Activated naive CD4-positive, alpha-beta T cell treated with anti-CD3 and anti-CD28 coated beads, Interleukin-2, amount 10 ng/mL, durations not matched to agents 7 days and 5 days (primary cell): ENCODE results near the gene HEMK1.

ENCODE experiments used
- CTCF ChIA-PET: fragments of 350-600 bp; sonication (Branson Sonifier 250); formaldehyde crosslinking; loops from one replicate; lab custom pipeline; 2021; ENCODE audit warnings: antibody characterized with exemption; lab: Charles Lee
- DNase-seq: peaks from one replicate; pipeline ENCODE4 v3.0.0-alpha.2; 2020
- H3K27ac Mint-ChIP-seq: one replicate; pipeline ENCODE4 v1.8.0; 2021; ENCODE audit warnings: mild to moderate bottlenecking, moderate library complexity, mixed read lengths
- H3K27me3 Mint-ChIP-seq: one replicate; pipeline ENCODE4 v1.8.0; 2021; ENCODE audit warnings: mild to moderate bottlenecking, mixed read lengths
- H3K36me3 Mint-ChIP-seq: one replicate; pipeline ENCODE4 v1.8.0; 2021; ENCODE audit warnings: mixed read lengths
- H3K4me1 Mint-ChIP-seq: one replicate; pipeline ENCODE4 v1.8.0; 2021; ENCODE audit warnings: mixed read lengths
- H3K4me3 Mint-ChIP-seq: one replicate; pipeline ENCODE4 v1.8.0; 2021; ENCODE audit warnings: mild to moderate bottlenecking, moderate library complexity, mixed read lengths
- H3K9me3 Mint-ChIP-seq: one replicate; pipeline ENCODE4 v1.8.0; 2021; ENCODE audit warnings: mixed read lengths

Gene HEMK1

DNA sequence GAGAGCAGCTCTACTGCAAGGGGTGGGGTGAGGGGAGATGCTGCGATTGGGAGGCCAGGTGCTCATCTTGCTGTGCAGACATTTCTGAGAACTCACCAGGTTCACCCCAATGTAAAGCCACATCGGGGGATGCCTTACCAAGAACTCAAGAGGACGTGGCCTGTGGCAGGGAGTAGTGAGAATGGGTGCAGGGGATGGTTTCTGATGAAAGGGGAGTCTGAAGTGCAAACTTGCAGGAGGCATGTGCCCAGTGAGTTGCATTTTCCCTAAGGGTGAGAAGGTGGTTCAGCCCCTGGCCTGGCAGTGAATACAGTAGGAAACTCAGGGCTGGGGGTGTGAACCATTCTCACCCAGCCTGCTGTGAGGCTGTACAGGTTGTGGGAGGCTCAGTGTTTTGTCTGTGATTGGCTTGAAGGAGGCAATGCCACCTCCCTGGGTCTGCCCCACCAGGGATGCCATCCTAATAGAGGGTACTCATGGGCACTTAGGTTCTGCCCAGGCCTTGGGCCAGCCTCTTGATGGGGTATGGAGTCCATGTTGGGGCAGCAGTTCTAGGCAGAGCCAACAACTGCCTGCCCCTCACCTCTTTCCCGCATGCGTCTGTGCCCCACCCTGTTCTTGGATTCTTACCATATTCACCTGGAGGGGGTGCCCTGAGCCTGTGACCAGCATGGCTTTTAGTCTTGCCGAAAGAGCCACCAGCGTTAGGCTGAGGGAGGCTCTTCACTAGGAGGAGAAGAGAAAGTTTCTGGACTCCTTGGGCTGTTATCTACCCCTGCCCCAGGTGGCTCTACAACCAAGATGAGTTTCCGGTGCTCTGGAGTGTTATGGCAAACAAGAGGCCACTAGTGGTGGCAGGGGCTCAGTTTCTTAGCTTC is 4.5 kb downstream of the HEMK1 start:
- CTCF ChIA-PET, result interaction anchor here (1.2 to 21.4 kb wide), 7 partner anchors 9 to 451 kb away, joined by 4 to 753 read pairs (median 5); partner anchors contain the start of genes CISH, DOCK3 and MAPKAPK3
- Mint-ChIP-seq H3K27me3 (no peaks in the 10 kb centered on the region), H3K27ac (peak overlapping the region; percentile 92), H3K4me3 (peak overlapping the region; percentile 99), H3K4me1 (peaks cover 85% of the 10 kb centered on the region), H3K36me3 (peaks cover 56% of the 10 kb centered on the region), H3K9me3 (no peaks in the 10 kb centered on the region)
- DNase-seq, result peak; percentile 92

DNA sequence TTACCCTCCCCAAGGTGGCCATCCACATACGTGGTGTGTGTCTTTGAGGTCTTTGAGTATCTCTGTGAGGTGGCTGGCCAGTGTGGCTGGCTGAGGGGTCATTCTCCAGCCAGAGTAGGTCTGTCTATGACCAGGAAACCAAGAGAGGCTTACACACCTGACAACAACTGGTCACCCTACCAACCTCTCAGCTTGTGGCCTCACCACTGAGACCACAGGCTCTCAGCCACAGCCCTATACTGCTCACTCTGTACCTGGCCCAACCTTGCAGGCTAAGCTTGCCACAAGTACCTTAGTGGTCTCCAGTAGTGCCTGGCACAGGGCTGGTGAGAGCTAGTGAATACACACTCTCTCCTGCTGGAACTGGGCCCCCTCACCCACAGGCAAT is 5.1 kb downstream of the HEMK1 start:
- Mint-ChIP-seq H3K4me1 (peaks cover 87% of the 10 kb centered on the region), H3K27me3 (no peaks in the 10 kb centered on the region), H3K9me3 (no peaks in the 10 kb centered on the region), H3K27ac (peak overlapping the region; percentile 92), H3K4me3 (peak overlapping the region; percentile 99), H3K36me3 (peaks cover 62% of the 10 kb centered on the region)
- CTCF ChIA-PET, result interaction anchor here (1.2 to 21.4 kb wide), 4 partner anchors 9 to 78 kb away, joined by 4 to 753 read pairs (median 129); partner anchors contain the start of genes CISH and MAPKAPK3
- peak; percentile 57 for DNase-seq

DNA sequence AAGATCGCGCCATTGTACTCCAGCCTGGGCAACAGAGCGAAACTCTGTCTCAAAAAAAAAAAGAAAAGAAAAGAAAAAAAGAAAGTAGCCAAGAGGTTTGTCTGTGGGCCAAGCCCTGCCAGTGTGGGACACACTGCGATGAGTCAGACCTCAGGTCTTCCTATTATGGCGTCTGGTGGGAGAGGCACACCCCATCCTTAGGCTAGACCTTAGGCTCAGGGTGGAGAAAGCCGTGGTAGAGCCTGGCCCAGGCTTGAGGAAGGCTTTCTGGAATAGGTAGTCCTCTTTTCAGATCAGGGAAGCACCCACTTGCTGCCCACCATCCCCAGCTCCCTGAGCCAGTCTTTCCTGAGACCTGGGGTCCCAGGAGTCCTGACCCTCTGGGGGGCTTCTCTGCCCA is 6.0 kb downstream of the HEMK1 start:
- DNase-seq, result no peak
- Mint-ChIP-seq H3K36me3 (peaks cover 65% of the 10 kb centered on the region), H3K27me3 (no peaks in the 10 kb centered on the region), H3K27ac (peak overlapping the region; percentile 92), H3K4me1 (peaks cover 94% of the 10 kb centered on the region), H3K4me3 (no peak overlapping the region), H3K9me3 (no peaks in the 10 kb centered on the region)
- CTCF ChIA-PET, result interaction anchor here (8.7 to 21.4 kb wide), 2 partner anchors 15 to 33 kb away, joined by 213 to 753 read pairs; partner anchors contain the start of genes CISH and MAPKAPK3

DNA sequence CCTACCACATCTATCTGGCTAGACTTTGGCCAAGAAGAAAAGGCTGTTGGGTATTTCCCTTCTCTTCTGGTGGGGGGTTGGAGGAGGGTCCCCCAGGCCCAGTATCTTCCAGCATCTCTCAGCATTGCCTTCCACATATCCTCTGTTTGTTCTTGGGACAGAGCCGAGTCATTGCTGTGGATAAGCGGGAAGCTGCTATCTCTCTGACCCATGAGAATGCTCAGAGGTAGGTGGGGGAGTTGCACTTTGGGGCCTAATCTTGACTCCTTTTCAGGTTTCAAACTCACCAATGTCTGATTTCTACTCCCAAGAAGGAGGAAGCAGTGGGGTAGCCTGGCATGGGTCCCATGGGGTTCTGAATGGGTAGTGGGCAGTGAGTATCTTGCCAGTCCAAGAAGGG is 8.0 kb downstream of the HEMK1 start:
- no peak for DNase-seq
- H3K4me1 Mint-ChIP-seq, result peaks cover 94% of the 10 kb centered on the region
- peaks cover 67% of the 10 kb centered on the region for H3K36me3 Mint-ChIP-seq
- H3K27me3 Mint-ChIP-seq, result no peaks in the 10 kb centered on the region
- H3K27ac Mint-ChIP-seq, result peak overlapping the region; percentile 58
- no peaks in the 10 kb centered on the region for H3K9me3 Mint-ChIP-seq
- no peak overlapping the region for H3K4me3 Mint-ChIP-seq
- CTCF ChIA-PET, result interaction anchor here (21.4 kb wide), 1 partner anchor 31 kb away, joined by 753 read pairs; the partner anchor contains the start of genes CISH and MAPKAPK3

DNA sequence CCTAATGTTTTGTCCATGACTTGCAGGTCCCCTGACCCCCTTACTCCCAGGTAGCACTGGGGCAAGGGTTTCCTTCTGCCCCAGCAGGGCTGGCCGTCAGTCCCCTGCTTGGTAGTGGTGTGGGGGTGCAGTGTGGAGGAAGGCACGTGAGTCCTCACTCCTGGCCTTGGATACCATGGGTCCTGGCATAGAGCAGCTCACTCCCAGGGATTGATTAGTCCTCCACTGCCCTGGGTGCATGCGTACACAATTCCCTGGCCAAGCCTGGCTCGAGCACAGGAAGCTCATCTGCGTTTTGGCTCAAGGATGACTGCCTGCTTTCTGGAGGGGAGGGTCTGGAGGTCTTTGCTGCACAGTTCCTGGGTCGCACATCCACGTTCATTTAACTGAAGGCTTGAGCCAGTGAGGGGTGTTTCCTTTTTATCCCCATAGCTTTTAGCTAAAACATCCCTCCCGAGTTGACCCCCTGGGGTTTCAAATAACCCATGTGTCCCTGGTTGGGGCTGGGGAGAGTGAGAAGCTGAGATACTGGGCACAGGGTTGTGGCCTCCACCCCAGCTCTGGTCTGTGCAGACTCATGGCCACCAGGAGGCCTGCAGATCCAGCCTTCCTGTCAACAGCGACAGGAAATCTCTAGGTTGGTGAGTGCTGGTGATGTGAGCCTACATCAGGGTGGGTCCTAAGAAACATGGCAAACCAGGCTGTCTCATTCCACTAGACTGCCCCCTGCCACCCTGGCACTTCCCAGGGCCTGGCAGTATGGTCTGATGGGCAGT is 11.5 kb downstream of the HEMK1 start:
- peak; percentile 50 for DNase-seq
- Mint-ChIP-seq H3K9me3 (no peaks in the 10 kb centered on the region), H3K4me3 (no peak overlapping the region), H3K27me3 (no peaks in the 10 kb centered on the region), H3K4me1 (peaks cover 88% of the 10 kb centered on the region), H3K36me3 (peaks cover 86% of the 10 kb centered on the region), H3K27ac (peak overlapping the region; percentile 86)
- CTCF ChIA-PET, result interaction anchor here (1.5 to 21.4 kb wide), 5 partner anchors 8 to 27 kb away, joined by 3 to 753 read pairs (median 11); partner anchors contain the start of genes CISH and MAPKAPK3

DNA sequence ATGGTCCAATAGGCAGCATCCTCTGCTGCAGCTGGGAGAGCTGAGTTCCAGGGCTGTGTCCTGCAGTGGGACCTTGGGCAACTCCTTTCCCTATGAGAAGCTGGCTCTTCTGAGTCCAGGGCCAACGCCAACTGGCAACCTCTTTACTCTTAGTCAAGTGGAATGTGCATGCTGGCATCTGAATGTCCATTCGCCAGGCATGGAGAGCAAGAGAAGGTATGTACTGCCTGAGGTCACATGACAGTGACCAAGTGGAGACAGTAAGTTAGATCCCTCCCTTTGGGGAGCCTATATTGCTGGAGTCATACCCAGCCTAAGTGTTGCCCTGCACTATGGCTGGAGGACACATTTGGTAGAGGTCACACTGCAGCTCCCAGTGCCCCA is 12.1 kb downstream of the HEMK1 start:
- Mint-ChIP-seq H3K36me3 (peaks cover 86% of the 10 kb centered on the region), H3K9me3 (no peaks in the 10 kb centered on the region), H3K4me3 (no peak overlapping the region), H3K27ac (peak overlapping the region; percentile 86), H3K4me1 (peaks cover 86% of the 10 kb centered on the region), H3K27me3 (no peaks in the 10 kb centered on the region)
- CTCF ChIA-PET, result interaction anchor here (1.5 to 21.4 kb wide), 5 partner anchors 8 to 27 kb away, joined by 3 to 753 read pairs (median 11); partner anchors contain the start of genes CISH and MAPKAPK3
- no peak for DNase-seq

DNA sequence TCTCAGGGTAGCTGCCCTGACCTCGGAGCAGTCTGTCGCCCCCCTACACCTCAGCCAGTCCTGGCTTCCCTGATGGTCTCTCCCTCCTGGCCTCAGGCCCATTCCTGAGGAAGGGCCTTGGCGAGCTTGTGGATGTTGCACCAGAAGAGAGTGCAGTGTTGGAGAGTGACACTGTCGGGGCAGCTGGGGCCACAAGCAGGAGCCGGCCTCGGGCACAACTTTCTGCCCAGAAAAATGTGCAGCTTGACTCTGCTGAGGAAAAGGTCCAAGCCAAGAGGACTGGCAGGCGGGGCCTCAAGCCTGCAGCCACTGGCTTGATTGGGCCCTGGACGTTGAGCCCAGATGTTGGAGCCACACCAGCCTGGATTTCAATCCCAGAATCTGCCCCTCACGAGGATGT is 12.8 kb downstream of the HEMK1 start:
- Mint-ChIP-seq H3K36me3 (peaks cover 83% of the 10 kb centered on the region), H3K4me3 (no peak overlapping the region), H3K4me1 (peaks cover 88% of the 10 kb centered on the region), H3K9me3 (no peaks in the 10 kb centered on the region), H3K27ac (peak overlapping the region; percentile 78), H3K27me3 (no peaks in the 10 kb centered on the region)
- CTCF ChIA-PET, result interaction anchor here (2.1 to 21.4 kb wide), 3 partner anchors 9 to 26 kb away, joined by 6 to 753 read pairs (median 11); partner anchors contain the start of genes CISH and MAPKAPK3
- no peak for DNase-seq

DNA sequence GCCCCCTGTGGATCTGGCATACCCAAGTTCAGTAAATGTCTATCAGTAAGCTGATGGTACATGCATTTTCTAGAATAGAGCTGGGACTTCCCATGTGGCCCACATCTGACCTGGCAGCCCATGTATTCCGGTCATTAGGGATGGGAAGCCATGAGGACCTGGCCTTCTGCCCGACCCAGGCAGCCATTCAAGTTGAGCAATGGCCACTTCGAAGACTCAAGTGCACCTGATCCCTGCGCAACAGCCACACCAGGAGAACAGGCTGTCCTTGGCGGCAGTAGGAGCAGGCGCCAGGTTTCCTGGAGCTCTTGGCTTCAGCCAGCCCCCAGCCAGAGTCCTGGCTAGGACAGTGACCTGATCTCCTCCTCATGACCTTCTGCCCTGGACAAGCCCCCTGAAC is 14.6 kb downstream of the HEMK1 start:
- peaks cover 91% of the 10 kb centered on the region for H3K4me1 Mint-ChIP-seq
- H3K4me3 Mint-ChIP-seq, result no peak overlapping the region
- no peaks in the 10 kb centered on the region for H3K27me3 Mint-ChIP-seq
- peaks cover 79% of the 10 kb centered on the region for H3K36me3 Mint-ChIP-seq
- H3K9me3 Mint-ChIP-seq, result no peaks in the 10 kb centered on the region
- CTCF ChIA-PET, result interaction anchor here (2.2 to 21.4 kb wide), 2 partner anchors 12 to 24 kb away, joined by 6 to 753 read pairs; partner anchors contain the start of genes CISH and MAPKAPK3
- DNase-seq, result no peak
- peak overlapping the region; percentile 76 for H3K27ac Mint-ChIP-seq

DNA sequence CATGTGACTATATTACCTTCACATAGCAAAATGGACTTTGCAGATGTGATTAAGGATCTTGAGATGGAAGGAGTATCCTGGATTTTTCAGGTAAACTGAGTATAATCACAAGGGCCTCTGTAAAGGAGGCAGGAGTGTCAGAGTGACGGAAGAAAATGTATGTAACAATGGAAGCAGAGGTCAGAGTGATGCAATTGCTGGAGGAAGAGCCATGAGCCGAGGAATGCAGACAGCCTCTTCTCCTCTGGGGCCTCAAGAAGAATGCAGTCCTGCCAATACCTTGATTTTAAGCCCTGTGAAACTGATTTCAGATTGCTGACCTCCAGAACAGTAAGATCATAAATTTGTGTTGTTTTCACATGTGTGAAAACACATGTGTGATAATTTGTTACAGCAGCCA is 15.1 kb downstream of the HEMK1 start:
- Mint-ChIP-seq H3K36me3 (peaks cover 74% of the 10 kb centered on the region), H3K27me3 (no peaks in the 10 kb centered on the region), H3K4me3 (no peak overlapping the region), H3K9me3 (no peaks in the 10 kb centered on the region), H3K27ac (peak overlapping the region; percentile 76), H3K4me1 (peaks cover 91% of the 10 kb centered on the region)
- CTCF ChIA-PET, result interaction anchor here (2.2 to 21.4 kb wide), 2 partner anchors 12 to 24 kb away, joined by 6 to 753 read pairs; partner anchors contain the start of genes CISH and MAPKAPK3
- DNase-seq, result no peak

DNA sequence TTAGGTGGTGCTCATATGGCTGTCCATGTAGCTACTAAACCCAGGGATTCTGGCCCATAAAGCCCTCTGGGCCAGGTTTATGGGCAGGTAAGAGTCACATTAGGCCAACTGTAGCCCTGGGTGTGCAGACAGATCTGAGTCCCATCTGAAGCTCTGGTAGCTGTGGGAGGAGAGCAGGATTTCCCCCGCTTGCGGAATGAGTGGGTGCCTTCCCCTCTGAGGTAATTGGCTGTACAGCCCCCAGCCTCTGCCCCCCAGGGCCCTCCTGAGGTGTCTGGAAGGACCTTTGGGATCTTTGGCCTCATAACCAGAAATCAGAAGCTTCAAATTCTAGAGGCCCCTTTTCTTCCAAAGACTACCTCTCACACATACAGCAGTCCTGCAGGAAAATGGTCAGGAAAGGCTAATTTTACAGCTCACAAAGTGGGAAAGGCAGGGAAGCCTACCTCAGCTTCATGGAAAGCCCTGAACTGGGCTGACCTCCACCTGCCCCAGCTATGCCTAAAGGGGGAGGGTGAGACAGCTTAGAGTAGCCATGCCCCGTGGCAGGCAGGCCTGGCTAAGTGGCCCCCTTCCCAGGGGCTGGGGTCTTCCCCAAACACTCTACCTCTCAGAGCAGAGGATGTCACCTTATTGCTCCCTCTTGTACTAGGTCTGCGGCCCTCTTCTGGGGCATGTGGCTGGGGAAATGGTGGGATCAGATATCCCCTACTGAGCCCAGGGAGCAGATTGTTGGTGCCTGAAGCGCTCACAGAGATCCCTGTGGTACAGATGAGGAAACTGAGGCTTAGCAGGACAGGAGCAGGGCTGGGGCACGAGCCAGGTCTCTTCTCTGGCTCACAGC is 16.8 kb downstream of the HEMK1 start:
- Mint-ChIP-seq H3K27ac (peak overlapping the region; percentile 98), H3K27me3 (no peaks in the 10 kb centered on the region), H3K4me1 (peaks cover 91% of the 10 kb centered on the region), H3K36me3 (peaks cover 57% of the 10 kb centered on the region), H3K9me3 (no peaks in the 10 kb centered on the region), H3K4me3 (no peak overlapping the region)
- CTCF ChIA-PET, result interaction anchor here (9.8 to 10.7 kb wide), 2 partner anchors 13 to 22 kb away, joined by 213 to 257 read pairs; partner anchors contain the start of genes CISH, HEMK1 and MAPKAPK3
- DNase-seq, result no peak

DNA sequence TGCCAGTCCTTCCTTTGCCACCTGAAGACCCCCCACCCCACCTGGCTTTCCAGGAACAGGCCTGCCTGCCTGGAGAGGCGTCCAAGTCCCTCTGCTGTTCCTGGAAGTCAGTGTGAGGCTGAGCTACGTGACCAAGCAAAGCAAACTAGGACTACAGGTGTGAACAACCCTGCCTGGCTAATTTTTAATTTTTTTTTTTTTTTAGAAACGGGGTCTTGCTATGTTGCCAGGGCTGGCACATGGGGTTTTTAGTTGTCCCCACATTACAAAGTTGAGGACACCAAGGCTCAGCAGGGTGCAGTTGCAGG is 17.4 kb downstream of the HEMK1 start:
- no peaks in the 10 kb centered on the region for H3K9me3 Mint-ChIP-seq
- DNase-seq, result no peak
- peaks cover 52% of the 10 kb centered on the region for H3K36me3 Mint-ChIP-seq
- peaks cover 91% of the 10 kb centered on the region for H3K4me1 Mint-ChIP-seq
- H3K27me3 Mint-ChIP-seq, result no peaks in the 10 kb centered on the region
- CTCF ChIA-PET, result interaction anchor here (9.8 to 10.7 kb wide), 2 partner anchors 14 to 22 kb away, joined by 213 to 257 read pairs; partner anchors contain the start of genes CISH, HEMK1 and MAPKAPK3
- peak overlapping the region; percentile 98 for H3K27ac Mint-ChIP-seq
- H3K4me3 Mint-ChIP-seq, result no peak overlapping the region

DNA sequence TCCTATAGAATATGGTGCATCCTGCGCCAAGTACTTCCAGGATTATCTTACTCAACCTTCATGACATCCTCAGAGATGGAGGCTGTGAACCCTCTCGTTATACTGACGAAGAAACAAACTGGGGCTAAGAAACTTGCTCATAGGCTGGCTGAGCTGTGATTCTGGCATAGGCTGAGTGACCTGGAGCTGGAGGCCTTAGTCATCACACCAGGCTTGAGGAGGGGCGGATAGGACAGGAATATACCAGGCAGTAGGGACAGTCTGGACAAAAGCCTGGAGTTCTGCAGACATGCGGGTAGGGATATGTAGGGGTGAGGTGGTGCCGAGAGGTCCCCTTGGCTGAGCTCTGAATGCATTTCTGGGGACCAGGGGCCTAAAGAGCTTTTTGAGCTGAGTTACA is 18.1 kb downstream of the HEMK1 start:
- CTCF ChIA-PET, result interaction anchor here (9.8 to 10.7 kb wide), 2 partner anchors 15 to 21 kb away, joined by 213 to 257 read pairs; partner anchors contain the start of genes CISH, HEMK1 and MAPKAPK3
- H3K27me3 Mint-ChIP-seq, result no peaks in the 10 kb centered on the region
- peak overlapping the region; percentile 98 for H3K27ac Mint-ChIP-seq
- no peak for DNase-seq
- H3K36me3 Mint-ChIP-seq, result peaks cover 46% of the 10 kb centered on the region
- H3K4me1 Mint-ChIP-seq, result peaks cover 91% of the 10 kb centered on the region
- H3K4me3 Mint-ChIP-seq, result no peak overlapping the region
- no peaks in the 10 kb centered on the region for H3K9me3 Mint-ChIP-seq
